GM12892 (cell line): ENCODE data around the gene SAYSD1.

ENCODE experiments used
- POLR2A ChIP-seq: IDR thresholded peaks from 2 replicates; pipeline ENCODE4 v1.6.1; 2011; ENCODE audit warnings: low read depth, low read length, control low read depth
- POLR2AphosphoS5 ChIP-seq: IDR thresholded peaks from 2 replicates; pipeline ENCODE4 v1.6.1; 2011; ENCODE audit warnings: low read depth, low read length, control low read depth

DNA sequence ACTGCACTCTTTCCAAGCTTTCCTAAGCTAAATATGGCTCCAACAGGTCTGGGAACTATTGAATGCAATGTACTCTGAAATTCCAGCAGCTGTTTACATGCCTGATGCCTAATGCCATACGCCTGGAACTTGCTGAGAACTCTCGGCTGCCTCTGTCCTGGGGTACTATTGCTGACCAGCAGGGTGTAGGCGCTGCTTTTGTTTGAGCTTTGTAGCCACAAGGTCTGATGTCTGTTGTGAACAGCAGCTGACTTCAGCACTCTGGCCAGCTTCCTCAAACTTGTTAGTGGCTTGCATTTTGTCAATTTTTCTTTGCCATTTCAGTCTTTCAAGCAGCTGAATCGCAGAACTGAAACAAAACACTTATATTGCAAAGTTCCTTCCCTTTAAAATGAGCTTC, 26.7 kb downstream of the SAYSD1 start:
- no peak for TF ChIP-seq POLR2A
- TF ChIP-seq POLR2AphosphoS5, result no peak
